Uterus (tissue), 2 donors: ENCODE results near the gene SNX6.

ENCODE experiments used
- CTCF ChIP-seq, 4 experiments: fragments of 200-600 bp in 2 of 4; fragments of 450-650 bp in 2 of 4; sonication (generic) in 2 of 4; IDR thresholded peaks; one replicate each; pipeline ENCODE4 v1.5.1; 2016 to 2019; ENCODE audit warnings: antibody characterized with exemption in 4 of 4, mild to moderate bottlenecking in 2 of 4, moderate library complexity in 1 of 4
- POLR2A ChIP-seq, 2 donors: fragments of 450-650 bp; IDR thresholded peaks; one replicate each; pipeline ENCODE4 v1.6.1; 2016; ENCODE audit warnings: antibody characterized with exemption in 2 of 2, mild to moderate bottlenecking in 1 of 2, moderate library complexity in 1 of 2

GRCh38 chr14:34640826-34641225 lies 10.9 kb upstream of the SNX6 start:
- TF ChIP-seq CTCF (IDR thresholded peaks at IDR 0.05) (no peak), POLR2A (IDR thresholded peaks at IDR 0.05) (no peak)
